ENCODE results near the gene BCHE. TPM values are rescaled to one million over a fixed set of nuclear protein-coding genes. Genes with fewer than 3 reads are reported as not detected.

BCHE gene
- total and polyA plus RNA-seq, 9 donors = 69.6 to 90.6 (median 75.5) TPM

DNA sequence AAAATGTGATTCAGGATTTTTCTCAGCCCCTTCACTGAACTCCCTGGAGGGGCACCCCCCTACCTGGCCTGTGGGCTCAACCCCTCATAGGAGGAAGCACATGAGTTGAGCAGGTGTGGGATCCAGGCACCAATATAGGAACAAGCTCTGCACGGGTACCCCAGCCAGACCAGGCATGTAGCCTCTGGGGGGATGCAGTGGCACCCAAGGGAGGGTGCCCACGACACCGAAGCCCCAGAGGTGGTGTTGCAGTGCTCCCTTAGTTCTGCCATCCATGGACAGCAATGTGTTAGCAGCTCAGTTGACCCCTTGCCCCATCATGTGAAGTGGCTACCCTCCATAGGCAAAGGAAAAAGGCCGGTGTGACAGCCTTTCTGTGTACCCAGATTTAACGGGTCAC, 30.9 kb upstream of the BCHE start:
- Histone ChIP-seq H3K9me3 (replicated peaks; ENCODE audit: control insufficient read depth, low read depth, low read length) (no peaks in the 10 kb centered on the region), H3K36me3 (ENCODE audit: control insufficient read depth, insufficient read depth, low read length) (no peaks in the 10 kb centered on the region), H3K4me1 (ENCODE audit: control insufficient read depth, insufficient read depth, low read length) (no peaks in the 10 kb centered on the region), H3K27ac (ENCODE audit: low read length) (no peak overlapping the region), H3K27me3 (ENCODE audit: control insufficient read depth, insufficient read depth, low read length) (no peaks in the 10 kb centered on the region), H3K4me3 (ENCODE audit: low read length) (no peak overlapping the region)
- WGBS (ENCODE audit: insufficient coverage) = 90% methylated on average over 5 of the region's 5 CpGs
- DNase-seq = no peak

DNA sequence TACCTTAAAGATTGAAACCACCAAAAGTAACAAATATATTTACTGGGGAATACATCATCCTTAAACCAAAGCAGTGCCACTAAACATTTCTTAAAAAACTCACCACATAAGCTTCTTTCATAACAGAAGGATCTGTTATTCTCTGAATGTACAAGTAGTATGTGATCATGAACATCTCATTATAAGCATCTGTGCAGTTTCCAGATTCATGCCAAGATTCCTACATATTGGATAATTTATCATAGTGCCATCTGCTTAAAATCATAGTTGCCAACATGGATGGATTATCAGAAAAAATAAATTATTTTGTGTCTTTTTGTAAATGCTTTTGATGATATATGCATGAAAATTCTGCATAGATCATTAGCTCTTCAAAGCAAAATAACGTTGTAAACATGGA, 21.8 kb upstream of the BCHE start:
- Histone ChIP-seq H3K4me1 (ENCODE audit: control insufficient read depth, insufficient read depth, low read length) (no peaks in the 10 kb centered on the region), H3K4me3 (ENCODE audit: low read length) (no peak overlapping the region), H3K27me3 (ENCODE audit: control insufficient read depth, insufficient read depth, low read length) (no peaks in the 10 kb centered on the region), H3K27ac (ENCODE audit: low read length) (no peak overlapping the region), H3K9me3 (replicated peaks; ENCODE audit: control insufficient read depth, low read depth, low read length) (no peaks in the 10 kb centered on the region), H3K36me3 (ENCODE audit: control insufficient read depth, insufficient read depth, low read length) (no peaks in the 10 kb centered on the region)
- WGBS (ENCODE audit: insufficient coverage) = no CpG with 5 or more reads among the region's 1 CpG
- DNase-seq = no peak

DNA sequence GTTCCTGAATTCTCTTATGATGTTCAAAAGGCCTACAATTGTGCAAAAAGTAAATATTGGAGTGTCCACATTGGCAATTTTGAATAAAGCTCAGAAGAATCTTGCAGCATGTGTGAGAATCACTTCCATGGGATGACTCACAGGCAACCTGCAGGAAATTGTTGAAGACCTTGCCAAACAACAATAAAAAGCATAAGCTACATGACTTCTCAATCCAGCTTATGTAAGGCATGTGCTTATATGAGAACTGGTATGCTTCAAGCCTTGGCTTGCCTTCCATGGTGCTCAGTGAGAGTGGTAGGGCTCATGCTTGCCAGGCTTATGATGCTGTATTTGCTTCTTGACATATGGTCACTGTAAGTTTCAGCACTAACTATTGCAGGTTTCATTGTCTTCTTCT, 18.4 kb upstream of the BCHE start:
- H3K36me3 ChIP-seq (ENCODE audit: control insufficient read depth, insufficient read depth, low read length) = no peaks in the 10 kb centered on the region
- H3K4me1 ChIP-seq (ENCODE audit: control insufficient read depth, insufficient read depth, low read length) = no peaks in the 10 kb centered on the region
- H3K4me3 ChIP-seq (ENCODE audit: low read length) = no peak overlapping the region
- H3K27ac ChIP-seq (ENCODE audit: low read length) = no peak overlapping the region
- no peaks in the 10 kb centered on the region for H3K27me3 ChIP-seq (ENCODE audit: control insufficient read depth, insufficient read depth, low read length)
- peak; percentile 35 for DNase-seq
- no peaks in the 10 kb centered on the region for H3K9me3 ChIP-seq (replicated peaks; ENCODE audit: control insufficient read depth, low read depth, low read length)

DNA sequence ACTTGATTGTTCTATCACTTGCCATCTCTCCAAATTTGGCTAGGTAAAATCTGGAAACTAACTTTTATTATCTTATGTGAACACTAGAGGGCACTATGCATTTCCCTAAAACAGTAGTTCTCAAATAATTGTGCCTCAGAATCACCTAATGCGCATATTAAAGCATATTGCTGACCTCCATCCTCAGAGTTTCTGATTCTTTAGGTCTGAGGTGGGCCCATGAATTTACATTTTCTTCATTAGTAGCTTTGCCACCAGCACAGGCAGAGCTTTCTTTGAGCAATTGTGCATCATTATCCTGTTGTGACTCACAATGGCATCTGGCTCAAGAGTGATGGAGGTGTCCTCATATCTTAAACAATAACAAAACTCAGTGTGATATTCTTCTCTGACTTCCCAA, 17.5 kb upstream of the BCHE start:
- no peaks in the 10 kb centered on the region for H3K27me3 ChIP-seq (ENCODE audit: control insufficient read depth, insufficient read depth, low read length)
- WGBS (ENCODE audit: insufficient coverage) = no CpG with 5 or more reads among the region's 1 CpG
- no peaks in the 10 kb centered on the region for H3K9me3 ChIP-seq (replicated peaks; ENCODE audit: control insufficient read depth, low read depth, low read length)
- H3K27ac ChIP-seq (ENCODE audit: low read length) = no peak overlapping the region
- no peaks in the 10 kb centered on the region for H3K4me1 ChIP-seq (ENCODE audit: control insufficient read depth, insufficient read depth, low read length)
- DNase-seq = no peak
- no peaks in the 10 kb centered on the region for H3K36me3 ChIP-seq (ENCODE audit: control insufficient read depth, insufficient read depth, low read length)
- H3K4me3 ChIP-seq (ENCODE audit: low read length) = no peak overlapping the region

DNA sequence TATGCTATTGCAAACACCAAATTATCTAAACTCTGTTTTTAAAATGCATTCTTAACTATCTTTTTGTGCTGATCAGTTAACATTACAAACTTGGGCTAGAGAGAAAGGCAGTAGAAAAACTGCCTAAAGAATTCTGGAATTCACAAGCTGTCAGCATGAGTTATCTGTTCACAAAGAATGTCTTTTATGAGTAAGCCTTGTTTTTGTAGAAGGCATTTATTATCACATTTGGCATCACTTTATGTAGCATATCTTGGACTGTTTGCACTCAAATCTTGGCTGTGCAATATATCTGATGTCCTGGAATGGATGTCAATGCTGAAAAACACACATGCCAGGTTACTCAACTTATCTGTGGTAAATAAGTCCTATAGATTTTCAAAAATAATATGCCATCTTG, 15.5 kb upstream of the BCHE start:
- no peak overlapping the region for H3K27ac ChIP-seq (ENCODE audit: low read length)
- no peaks in the 10 kb centered on the region for H3K27me3 ChIP-seq (ENCODE audit: control insufficient read depth, insufficient read depth, low read length)
- no peaks in the 10 kb centered on the region for H3K9me3 ChIP-seq (replicated peaks; ENCODE audit: control insufficient read depth, low read depth, low read length)
- peak; percentile 30 for DNase-seq
- no peaks in the 10 kb centered on the region for H3K4me1 ChIP-seq (ENCODE audit: control insufficient read depth, insufficient read depth, low read length)
- H3K36me3 ChIP-seq (ENCODE audit: control insufficient read depth, insufficient read depth, low read length) = no peaks in the 10 kb centered on the region
- H3K4me3 ChIP-seq (ENCODE audit: low read length) = no peak overlapping the region

DNA sequence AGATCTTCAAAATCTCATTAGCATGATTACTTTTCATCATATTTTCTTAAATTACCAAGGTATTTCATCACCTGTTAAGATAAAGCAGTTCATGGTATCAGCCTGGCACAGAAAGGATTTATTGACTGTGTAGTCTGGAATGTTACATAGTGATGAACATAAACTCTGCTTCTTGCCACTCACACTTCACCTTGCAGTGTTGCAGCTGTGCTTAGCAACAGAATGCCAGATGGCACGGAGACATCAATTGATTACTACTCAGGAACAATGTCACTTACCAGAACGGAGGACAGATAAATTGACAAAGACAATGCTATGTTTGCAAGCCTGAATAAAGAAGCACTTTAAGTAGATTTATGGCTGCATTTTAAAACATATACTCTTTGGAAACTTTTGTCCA, 15.0 kb upstream of the BCHE start:
- no peak for DNase-seq
- H3K36me3 ChIP-seq (ENCODE audit: control insufficient read depth, insufficient read depth, low read length) = no peaks in the 10 kb centered on the region
- no CpG with 5 or more reads among the region's 2 CpGs for WGBS (ENCODE audit: insufficient coverage)

DNA sequence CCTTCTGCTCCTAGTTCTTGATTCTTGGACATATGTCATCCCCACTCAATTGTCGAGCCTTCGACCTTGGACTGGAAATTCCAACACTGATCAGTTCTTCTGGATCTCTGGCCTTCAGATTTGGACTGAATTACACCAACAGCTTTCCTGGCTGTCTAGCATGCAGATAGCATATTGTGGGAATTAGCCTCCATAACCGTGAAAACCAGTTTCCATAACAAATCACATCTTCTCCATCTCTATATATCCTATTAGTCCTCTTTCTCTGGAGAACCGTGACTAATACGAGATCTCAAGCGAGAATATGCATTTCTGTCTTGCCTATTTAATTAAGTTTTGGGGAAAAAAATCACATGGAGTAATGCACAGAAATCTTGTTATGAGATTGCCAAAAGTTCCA, 8.8 kb upstream of the BCHE start:
- Histone ChIP-seq H3K27ac (ENCODE audit: low read length) (no peak overlapping the region), H3K36me3 (ENCODE audit: control insufficient read depth, insufficient read depth, low read length) (no peaks in the 10 kb centered on the region), H3K4me3 (ENCODE audit: low read length) (no peak overlapping the region), H3K4me1 (ENCODE audit: control insufficient read depth, insufficient read depth, low read length) (no peaks in the 10 kb centered on the region), H3K27me3 (ENCODE audit: control insufficient read depth, insufficient read depth, low read length) (no peaks in the 10 kb centered on the region), H3K9me3 (replicated peaks; ENCODE audit: control insufficient read depth, low read depth, low read length) (no peaks in the 10 kb centered on the region)
- whole genome bisulfite sequencing (ENCODE audit: insufficient coverage) = 87% methylated on average over 2 of the region's 6 CpGs
- no peak for DNase-seq

More for the DNA sequence above, 15.0 kb upstream of the BCHE start:
- no peak overlapping the region for H3K4me3 ChIP-seq (ENCODE audit: low read length)
- H3K27ac ChIP-seq (ENCODE audit: low read length) = no peak overlapping the region
- H3K9me3 ChIP-seq (replicated peaks; ENCODE audit: control insufficient read depth, low read depth, low read length) = no peaks in the 10 kb centered on the region
- H3K27me3 ChIP-seq (ENCODE audit: control insufficient read depth, insufficient read depth, low read length) = no peaks in the 10 kb centered on the region
- no peaks in the 10 kb centered on the region for H3K4me1 ChIP-seq (ENCODE audit: control insufficient read depth, insufficient read depth, low read length)

DNA sequence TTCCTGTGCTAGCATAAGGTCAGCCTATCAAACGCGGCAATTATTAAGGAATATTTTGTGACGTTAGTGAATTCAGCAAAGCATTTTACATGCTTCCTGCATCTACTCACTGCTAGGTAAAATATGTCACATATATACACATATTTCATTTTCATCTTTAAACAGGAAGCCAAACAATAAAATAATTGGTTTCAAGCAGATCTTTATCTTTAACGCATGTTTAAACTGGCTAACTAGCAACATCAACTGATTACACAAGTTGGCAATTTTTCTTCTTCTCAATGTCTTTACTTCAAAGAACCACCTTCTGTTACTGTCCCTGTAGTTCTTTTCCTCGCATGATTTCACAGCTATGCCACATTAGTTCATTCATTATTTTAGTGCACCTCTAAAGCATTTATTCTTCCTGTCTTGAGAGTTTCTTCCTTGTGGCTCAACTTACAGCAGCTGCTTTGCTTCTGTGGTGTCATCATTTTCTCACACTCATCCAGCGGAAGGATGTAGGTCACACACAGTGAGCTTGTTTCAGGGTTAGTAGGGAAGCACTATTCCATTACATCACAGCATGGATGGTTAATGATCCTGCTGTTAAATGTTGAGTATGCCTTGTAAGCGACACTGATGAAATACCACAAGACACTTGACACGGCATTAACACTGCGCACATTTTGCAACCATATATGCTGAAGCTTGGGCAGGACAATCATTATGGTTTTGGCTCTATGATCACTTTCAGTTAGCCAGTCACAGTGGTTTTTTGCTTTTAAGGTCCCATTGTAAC, 2.3 kb upstream of the BCHE start:
- peak; percentile 71 for DNase-seq
- WGBS (ENCODE audit: insufficient coverage) = 74% methylated on average over 2 of the region's 9 CpGs

DNA sequence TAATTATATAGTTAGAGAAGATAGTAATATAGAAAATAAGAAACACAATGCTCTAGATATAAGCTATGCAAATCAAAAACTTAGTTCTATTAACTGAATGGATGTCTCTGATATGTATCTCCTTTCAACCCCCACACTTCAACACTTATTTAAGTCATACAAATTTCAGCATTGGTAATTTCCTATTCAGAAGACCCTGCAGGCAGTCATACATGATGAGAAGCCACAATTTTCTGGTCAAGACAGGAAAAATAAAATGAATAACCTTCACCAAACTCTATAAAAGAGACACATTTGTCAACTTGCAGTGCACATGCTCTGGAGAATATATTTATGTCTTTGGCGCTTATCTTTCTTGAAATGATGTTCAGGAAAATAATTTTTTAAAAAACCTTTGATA, 578 bp upstream of the BCHE start:
- no peak overlapping the region for H3K4me3 ChIP-seq (ENCODE audit: low read length)
- H3K27ac ChIP-seq (ENCODE audit: low read length) = peak overlapping the region; percentile 91
- no peaks in the 10 kb centered on the region for H3K9me3 ChIP-seq (replicated peaks; ENCODE audit: control insufficient read depth, low read depth, low read length)
- no CpG with 5 or more reads among the region's 1 CpG for WGBS (ENCODE audit: insufficient coverage)
- H3K4me1 ChIP-seq (ENCODE audit: control insufficient read depth, insufficient read depth, low read length) = no peaks in the 10 kb centered on the region
- DNase-seq = no peak
- H3K27me3 ChIP-seq (ENCODE audit: control insufficient read depth, insufficient read depth, low read length) = no peaks in the 10 kb centered on the region
- H3K36me3 ChIP-seq (ENCODE audit: control insufficient read depth, insufficient read depth, low read length) = no peaks in the 10 kb centered on the region

More for the DNA sequence above, 2.3 kb upstream of the BCHE start:
- Histone ChIP-seq H3K9me3 (replicated peaks; ENCODE audit: control insufficient read depth, low read depth, low read length) (no peaks in the 10 kb centered on the region), H3K27ac (ENCODE audit: low read length) (peak overlapping the region; percentile 60), H3K4me3 (ENCODE audit: low read length) (no peak overlapping the region), H3K27me3 (ENCODE audit: control insufficient read depth, insufficient read depth, low read length) (no peaks in the 10 kb centered on the region), H3K4me1 (ENCODE audit: control insufficient read depth, insufficient read depth, low read length) (no peaks in the 10 kb centered on the region), H3K36me3 (ENCODE audit: control insufficient read depth, insufficient read depth, low read length) (no peaks in the 10 kb centered on the region)

DNA sequence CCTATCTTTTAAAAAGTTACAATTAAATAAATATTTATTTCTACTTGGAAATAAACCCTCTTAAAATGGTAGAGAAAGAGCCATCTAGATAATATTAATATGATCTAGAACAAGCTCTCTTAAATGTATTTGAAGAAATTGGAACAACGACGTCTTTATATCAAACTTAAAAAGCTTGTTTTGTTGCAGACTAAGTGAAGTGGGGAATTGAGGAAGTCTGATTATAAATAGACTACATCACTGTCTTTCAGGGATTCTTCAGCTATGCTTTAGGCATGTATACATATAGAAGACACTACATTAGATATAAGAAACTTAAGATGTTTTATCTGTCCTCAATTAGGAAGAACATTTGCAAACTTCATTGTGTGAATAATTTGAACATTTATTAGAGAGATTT, 1.8 kb downstream of the BCHE start:
- Histone ChIP-seq H3K9me3 (replicated peaks; ENCODE audit: control insufficient read depth, low read depth, low read length) (no peaks in the 10 kb centered on the region), H3K4me3 (ENCODE audit: low read length) (peak overlapping the region; percentile 58), H3K4me1 (ENCODE audit: control insufficient read depth, insufficient read depth, low read length) (no peaks in the 10 kb centered on the region), H3K27ac (ENCODE audit: low read length) (peak overlapping the region; percentile 91), H3K27me3 (ENCODE audit: control insufficient read depth, insufficient read depth, low read length) (no peaks in the 10 kb centered on the region), H3K36me3 (ENCODE audit: control insufficient read depth, insufficient read depth, low read length) (no peaks in the 10 kb centered on the region)
- DNase-seq = peak; percentile 32
- no CpG with 5 or more reads among the region's 2 CpGs for WGBS (ENCODE audit: insufficient coverage)

DNA sequence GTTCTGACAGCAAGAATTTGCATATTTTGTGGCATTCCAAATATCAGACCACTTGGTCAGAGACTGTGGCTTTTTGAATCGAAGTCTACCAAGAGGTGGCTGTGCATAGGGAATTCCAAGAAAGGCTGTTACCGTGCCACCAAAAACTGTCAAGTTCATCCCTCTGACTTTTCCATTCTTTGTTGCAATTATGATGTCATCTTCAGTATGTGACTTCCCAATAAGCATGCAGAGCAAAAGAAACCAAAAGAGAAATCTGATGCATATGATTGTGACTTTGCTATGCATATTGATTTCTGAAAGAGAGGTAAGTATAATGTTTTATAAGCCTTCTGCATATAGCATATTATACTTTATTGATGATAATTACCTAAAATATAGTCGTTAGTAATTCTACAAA, 6.5 kb downstream of the BCHE start:
- no peaks in the 10 kb centered on the region for H3K9me3 ChIP-seq (replicated peaks; ENCODE audit: control insufficient read depth, low read depth, low read length)
- H3K36me3 ChIP-seq (ENCODE audit: control insufficient read depth, insufficient read depth, low read length) = peaks cover 5% of the 10 kb centered on the region
- no peak overlapping the region for H3K27ac ChIP-seq (ENCODE audit: low read length)
- no peaks in the 10 kb centered on the region for H3K4me1 ChIP-seq (ENCODE audit: control insufficient read depth, insufficient read depth, low read length)
- no peak overlapping the region for H3K4me3 ChIP-seq (ENCODE audit: low read length)
- no peaks in the 10 kb centered on the region for H3K27me3 ChIP-seq (ENCODE audit: control insufficient read depth, insufficient read depth, low read length)
- 100% methylated on average over 1 of the region's 3 CpGs for WGBS (ENCODE audit: insufficient coverage)
- no peak for DNase-seq

All from muscle of leg (tissue), 11 donors.